Measurements from ENCODE around the gene SCRT2.

GRCh38 chr20:689348-689747 lies 13.7 kb upstream of the SCRT2 start:
- no peak for TF ChIP-seq CTCF (IDR thresholded peaks at IDR 0.05; ENCODE audit: insufficient read depth, low read length)
- no peak for TF ChIP-seq POLR2AphosphoS5 (IDR thresholded peaks at IDR 0.05; ENCODE audit: low read depth)
- TF ChIP-seq, protein P1, sequence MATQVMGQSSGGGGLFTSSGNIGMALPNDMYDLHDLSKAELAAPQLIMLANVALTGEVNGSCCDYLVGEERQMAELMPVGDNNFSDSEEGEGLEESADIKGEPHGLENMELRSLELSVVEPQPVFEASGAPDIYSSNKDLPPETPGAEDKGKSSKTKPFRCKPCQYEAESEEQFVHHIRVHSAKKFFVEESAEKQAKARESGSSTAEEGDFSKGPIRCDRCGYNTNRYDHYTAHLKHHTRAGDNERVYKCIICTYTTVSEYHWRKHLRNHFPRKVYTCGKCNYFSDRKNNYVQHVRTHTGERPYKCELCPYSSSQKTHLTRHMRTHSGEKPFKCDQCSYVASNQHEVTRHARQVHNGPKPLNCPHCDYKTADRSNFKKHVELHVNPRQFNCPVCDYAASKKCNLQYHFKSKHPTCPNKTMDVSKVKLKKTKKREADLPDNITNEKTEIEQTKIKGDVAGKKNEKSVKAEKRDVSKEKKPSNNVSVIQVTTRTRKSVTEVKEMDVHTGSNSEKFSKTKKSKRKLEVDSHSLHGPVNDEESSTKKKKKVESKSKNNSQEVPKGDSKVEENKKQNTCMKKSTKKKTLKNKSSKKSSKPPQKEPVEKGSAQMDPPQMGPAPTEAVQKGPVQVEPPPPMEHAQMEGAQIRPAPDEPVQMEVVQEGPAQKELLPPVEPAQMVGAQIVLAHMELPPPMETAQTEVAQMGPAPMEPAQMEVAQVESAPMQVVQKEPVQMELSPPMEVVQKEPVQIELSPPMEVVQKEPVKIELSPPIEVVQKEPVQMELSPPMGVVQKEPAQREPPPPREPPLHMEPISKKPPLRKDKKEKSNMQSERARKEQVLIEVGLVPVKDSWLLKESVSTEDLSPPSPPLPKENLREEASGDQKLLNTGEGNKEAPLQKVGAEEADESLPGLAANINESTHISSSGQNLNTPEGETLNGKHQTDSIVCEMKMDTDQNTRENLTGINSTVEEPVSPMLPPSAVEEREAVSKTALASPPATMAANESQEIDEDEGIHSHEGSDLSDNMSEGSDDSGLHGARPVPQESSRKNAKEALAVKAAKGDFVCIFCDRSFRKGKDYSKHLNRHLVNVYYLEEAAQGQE (IDR thresholded peaks at IDR 0.05; ENCODE audit: insufficient replicate concordance, low read depth) = no peak

Measured in HL-60 (cell line).